Fibroblast of lung (primary cell): Measurements from ENCODE around the gene VAC14. TPM values are rescaled to one million over a fixed set of nuclear protein-coding genes. Genes with fewer than 3 reads are reported as not detected.
A peak's percentile ranks its signal among the peaks of the same experiment; 100 is the strongest.

Source experiments
- DNase-seq, 2 donors: peaks; one replicate each; pipeline versions ENCODE4 v3.0.0 to v3.0.0-alpha.2; 2010; ENCODE audit warnings: low read depth in 2 of 2
- H2AFZ ChIP-seq: 2 replicates; pipeline ENCODE4 v1.5.1; 2012; ENCODE audit warnings: low read length, control low read depth, inconsistent platforms
- H3K27ac ChIP-seq: 2 replicates; pipeline ENCODE4 v1.5.1; 2011; ENCODE audit warnings: low read length, control low read depth; ENCODE audit not compliant: insufficient read depth
- H3K27me3 ChIP-seq: 2 replicates; pipeline ENCODE4 v1.5.1; 2011; ENCODE audit warnings: mild to moderate bottlenecking, low read length; ENCODE audit not compliant: control insufficient read depth, insufficient read depth
- H3K36me3 ChIP-seq: 2 replicates; pipeline ENCODE4 v1.5.1; 2011; ENCODE audit warnings: low read length; ENCODE audit not compliant: control insufficient read depth, insufficient read depth
- H3K4me1 ChIP-seq: 2 replicates; pipeline ENCODE4 v1.5.1; 2011; ENCODE audit warnings: low read length; ENCODE audit not compliant: control insufficient read depth, insufficient read depth; ENCODE audit errors: extremely low read depth
- H3K4me2 ChIP-seq: 2 replicates; pipeline ENCODE4 v1.5.1; 2011; ENCODE audit warnings: low read length, control low read depth; ENCODE audit not compliant: insufficient read depth; ENCODE audit errors: extremely low read depth
- H3K4me3 ChIP-seq, 4 experiments: fragments of 200-600 bp in 1 of 4; sonication (generic) in 1 of 4; replicated peaks in 1 of 4; 2 replicates each; pipeline ENCODE4 v1.5.1; 2011 to 2016; ENCODE audit warnings: low read length in 4 of 4, low read depth in 3 of 4, mild to moderate bottlenecking in 3 of 4, control low read depth in 2 of 4, inconsistent platforms in 1 of 4, mixed read lengths in 1 of 4; ENCODE audit not compliant: insufficient read depth in 1 of 4; ENCODE audit errors: control extremely low read depth in 1 of 4
- H3K79me2 ChIP-seq: 2 replicates; pipeline ENCODE4 v1.5.1; 2012; ENCODE audit warnings: mild to moderate bottlenecking, low read length, inconsistent platforms; ENCODE audit not compliant: control insufficient read depth, insufficient read depth
- H3K9ac ChIP-seq: 2 replicates; pipeline ENCODE4 v1.5.1; 2011; ENCODE audit warnings: mild to moderate bottlenecking, low read length, control low read depth; ENCODE audit not compliant: insufficient read depth
- H3K9me3 ChIP-seq: 2 replicates; pipeline ENCODE4 v1.5.1; 2012; ENCODE audit warnings: low read depth, low read length; ENCODE audit not compliant: control insufficient read depth, insufficient read depth
- H4K20me1 ChIP-seq: 2 replicates; pipeline ENCODE4 v1.5.1; 2011; ENCODE audit warnings: low read length; ENCODE audit not compliant: control insufficient read depth, insufficient read depth; ENCODE audit errors: extremely low read depth
- EZH2 ChIP-seq: IDR thresholded peaks from 2 replicates; pipeline ENCODE4 v1.5.1; 2012; ENCODE audit warnings: low read length, control low read depth, mild to moderate bottlenecking; ENCODE audit errors: missing control alignments
- polyA plus RNA-seq, 2 donors: library from polyadenylated mRNA; depleted of rRNA in 1 of 2; stranded (reverse) in 1 of 2; unstranded in 1 of 2; fragments of >200 nt; gene quantifications; 2 replicates each; pipeline ENCODE4 v1.2.1, GENCODE V29; 2011 to 2012; ENCODE audit warnings: missing spikeins in 1 of 2
- total RNA-seq: library from RNA; depleted of rRNA; stranded (reverse); fragments of >200 nt; gene quantifications from 2 replicates; pipeline ENCODE4 v1.2.1, GENCODE V29; 2014
- TF ChIP-seq, protein P1 (sequence below), 2 donors: IDR thresholded peaks in 1 of 2; conservative IDR thresholded peaks in 1 of 2; 1 replicate in 1 of 2; 2 replicates in 1 of 2; pipeline ENCODE4 v1.5.1; 2011 to 2012; ENCODE audit warnings: low read length in 2 of 2, control low read depth in 1 of 2, inconsistent platforms in 1 of 2, low read depth in 1 of 2, mild to moderate bottlenecking in 1 of 2

Gene VAC14
- total and polyA plus RNA-seq, 2 donors (not counting 1 experiment from before 2014, with no cell fraction given) = 25.0 to 29.2 TPM

DNA sequence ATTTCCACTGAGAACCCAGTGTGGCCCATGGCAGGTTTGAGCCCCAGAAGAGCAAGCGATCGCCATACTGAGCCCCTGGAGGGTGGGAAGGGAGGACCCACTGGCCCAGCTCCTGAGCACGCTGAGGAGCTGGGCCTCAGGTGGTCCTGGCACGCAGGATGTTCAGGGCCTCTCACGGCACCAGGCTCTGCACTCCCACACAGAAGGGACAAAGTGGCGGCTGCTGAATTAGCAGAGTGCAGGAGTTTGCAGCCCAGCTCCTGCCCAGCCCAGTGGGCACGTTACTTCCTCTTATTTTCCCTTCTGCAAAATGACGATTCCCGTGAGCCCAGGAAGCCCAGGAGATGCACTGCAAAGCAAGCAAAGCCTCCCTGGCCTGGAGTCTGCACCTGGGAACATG lies 72.8 kb downstream of the VAC14 start:
- H2AFZ ChIP-seq = no peak overlapping the region
- H3K4me2 ChIP-seq = no peak overlapping the region
- H3K9ac ChIP-seq = no peak overlapping the region
- H3K27ac ChIP-seq = no peak overlapping the region
- no peaks in the 10 kb centered on the region for H3K79me2 ChIP-seq
- no peak for DNase-seq
- no peaks in the 10 kb centered on the region for H3K27me3 ChIP-seq
- peaks cover 5% of the 10 kb centered on the region for H3K36me3 ChIP-seq
- no peaks in the 10 kb centered on the region for H3K9me3 ChIP-seq
- H3K4me1 ChIP-seq = peaks cover 17% of the 10 kb centered on the region
- no peak for TF ChIP-seq EZH2
- TF ChIP-seq, protein P1, sequence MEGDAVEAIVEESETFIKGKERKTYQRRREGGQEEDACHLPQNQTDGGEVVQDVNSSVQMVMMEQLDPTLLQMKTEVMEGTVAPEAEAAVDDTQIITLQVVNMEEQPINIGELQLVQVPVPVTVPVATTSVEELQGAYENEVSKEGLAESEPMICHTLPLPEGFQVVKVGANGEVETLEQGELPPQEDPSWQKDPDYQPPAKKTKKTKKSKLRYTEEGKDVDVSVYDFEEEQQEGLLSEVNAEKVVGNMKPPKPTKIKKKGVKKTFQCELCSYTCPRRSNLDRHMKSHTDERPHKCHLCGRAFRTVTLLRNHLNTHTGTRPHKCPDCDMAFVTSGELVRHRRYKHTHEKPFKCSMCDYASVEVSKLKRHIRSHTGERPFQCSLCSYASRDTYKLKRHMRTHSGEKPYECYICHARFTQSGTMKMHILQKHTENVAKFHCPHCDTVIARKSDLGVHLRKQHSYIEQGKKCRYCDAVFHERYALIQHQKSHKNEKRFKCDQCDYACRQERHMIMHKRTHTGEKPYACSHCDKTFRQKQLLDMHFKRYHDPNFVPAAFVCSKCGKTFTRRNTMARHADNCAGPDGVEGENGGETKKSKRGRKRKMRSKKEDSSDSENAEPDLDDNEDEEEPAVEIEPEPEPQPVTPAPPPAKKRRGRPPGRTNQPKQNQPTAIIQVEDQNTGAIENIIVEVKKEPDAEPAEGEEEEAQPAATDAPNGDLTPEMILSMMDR (conservative IDR thresholded peaks at IDR 0.05 in 1 of 2, IDR thresholded peaks at IDR 0.05 in 1 of 2; ENCODE audit: low read depth in 1 of 2, low read length in 2 of 2) = no peak
- no peaks in the 10 kb centered on the region for H4K20me1 ChIP-seq
- H3K4me3 ChIP-seq = no peak overlapping the region

DNA sequence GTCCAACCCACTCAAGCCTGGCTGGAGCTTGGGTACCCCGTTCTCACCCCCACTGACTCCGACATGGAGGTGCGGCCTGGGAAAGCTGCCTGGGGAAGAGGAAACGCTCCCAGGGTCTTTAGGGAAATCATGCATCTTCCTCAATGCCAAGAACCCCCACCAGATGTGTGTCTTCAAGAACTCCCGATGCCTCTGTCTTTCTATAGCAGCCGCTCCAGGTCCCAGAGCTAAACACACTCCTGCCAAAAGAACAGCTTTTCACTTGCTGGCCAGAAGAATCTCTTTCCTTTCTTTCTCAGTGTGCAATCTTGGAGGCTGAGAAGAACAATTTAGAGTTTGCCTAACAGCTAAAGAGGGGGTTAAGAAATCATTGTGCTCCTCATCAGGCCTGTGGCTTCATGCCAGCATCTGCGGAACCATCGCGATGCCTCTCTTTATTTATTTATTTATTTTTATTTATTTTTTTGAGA lies 74.0 kb downstream of the VAC14 start:
- TF ChIP-seq, protein P1 (conservative IDR thresholded peaks at IDR 0.05 in 1 of 2, IDR thresholded peaks at IDR 0.05 in 1 of 2; ENCODE audit: low read depth in 1 of 2, low read length in 2 of 2) = no peak
- TF ChIP-seq EZH2 = no peak
- DNase-seq = peak in 1 of 2 donors; percentile 72

DNA sequence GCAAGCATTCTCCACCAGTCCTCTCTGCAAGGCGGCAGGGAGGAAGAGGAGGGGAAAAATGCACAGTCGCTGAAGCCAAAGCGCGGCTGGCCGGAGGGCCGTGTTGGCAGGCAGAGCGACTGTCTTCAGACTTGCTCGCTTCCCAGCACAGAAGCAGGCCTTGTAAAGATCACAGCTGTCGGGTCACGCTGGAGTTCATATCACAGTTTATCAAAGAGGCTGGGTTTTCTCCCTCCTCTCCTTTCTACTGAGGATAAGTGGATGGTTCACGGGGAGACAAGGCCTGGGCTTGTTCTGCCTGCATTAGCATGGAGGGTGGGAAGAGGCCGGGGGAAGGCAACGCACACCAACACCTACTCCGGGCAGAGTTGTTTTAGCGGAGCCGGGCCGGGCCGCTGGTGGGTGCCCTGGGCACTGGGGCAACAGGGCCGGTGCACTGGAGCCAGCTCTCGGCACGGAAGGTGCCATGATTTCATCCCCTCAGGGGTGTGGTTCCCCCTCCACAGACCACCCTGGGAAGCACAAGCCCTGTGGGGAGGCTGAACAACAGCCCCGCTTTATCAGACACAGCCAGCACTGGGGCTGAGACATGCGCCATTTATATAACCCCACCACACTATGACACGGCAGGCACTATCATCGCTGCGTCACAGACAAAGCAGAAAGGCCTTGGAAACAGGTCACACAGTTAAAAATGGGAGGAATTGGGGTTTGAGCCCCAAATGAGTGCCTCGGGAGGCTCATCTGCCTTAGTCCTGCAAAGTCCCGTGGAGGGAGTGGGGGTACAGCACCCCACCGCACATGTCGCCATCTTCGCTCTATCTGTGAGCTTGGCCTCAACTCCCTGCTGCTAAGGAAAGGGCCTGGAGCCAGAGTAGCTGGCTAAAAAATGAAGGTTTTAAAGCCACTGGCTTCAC lies 74.8 kb downstream of the VAC14 start:
- peak overlapping the region; percentile 41 for H3K27ac ChIP-seq
- no peak overlapping the region for H3K4me2 ChIP-seq
- no peaks in the 10 kb centered on the region for H3K9me3 ChIP-seq
- H3K4me3 ChIP-seq = no peak overlapping the region
- no peaks in the 10 kb centered on the region for H4K20me1 ChIP-seq
- no peaks in the 10 kb centered on the region for H3K79me2 ChIP-seq
- peak overlapping the region; percentile 4 for H3K9ac ChIP-seq
- TF ChIP-seq, protein P1 (conservative IDR thresholded peaks at IDR 0.05 in 1 of 2, IDR thresholded peaks at IDR 0.05 in 1 of 2; ENCODE audit: low read depth in 1 of 2, low read length in 2 of 2) = no peak
- DNase-seq = peak in 1 of 2 donors; percentile 79
- H3K36me3 ChIP-seq = peaks cover 5% of the 10 kb centered on the region
- no peak overlapping the region for H2AFZ ChIP-seq
- H3K27me3 ChIP-seq = no peaks in the 10 kb centered on the region
- H3K4me1 ChIP-seq = peaks cover 17% of the 10 kb centered on the region

More for the DNA sequence above, 74.0 kb downstream of the VAC14 start:
- peak overlapping the region; percentile 41 for H3K27ac ChIP-seq
- no peak overlapping the region for H3K4me3 ChIP-seq
- no peaks in the 10 kb centered on the region for H3K79me2 ChIP-seq
- H3K4me2 ChIP-seq = no peak overlapping the region
- H3K36me3 ChIP-seq = peaks cover 5% of the 10 kb centered on the region
- peaks cover 17% of the 10 kb centered on the region for H3K4me1 ChIP-seq
- H3K9me3 ChIP-seq = no peaks in the 10 kb centered on the region
- no peak overlapping the region for H2AFZ ChIP-seq
- no peaks in the 10 kb centered on the region for H3K27me3 ChIP-seq
- no peaks in the 10 kb centered on the region for H4K20me1 ChIP-seq
- H3K9ac ChIP-seq = no peak overlapping the region
